ENCODE results near the gene ZNF566. TPM values are rescaled to one million over a fixed set of nuclear protein-coding genes. Genes with fewer than 3 reads are reported as not detected.
A peak's percentile ranks its signal among the peaks of the same experiment; 100 is the strongest.

ZNF566 gene
- polyA plus RNA-seq, 1 donor (not counting 4 experiments of a cell fraction or from before 2014, with no cell fraction given): 3.9 TPM

DNA sequence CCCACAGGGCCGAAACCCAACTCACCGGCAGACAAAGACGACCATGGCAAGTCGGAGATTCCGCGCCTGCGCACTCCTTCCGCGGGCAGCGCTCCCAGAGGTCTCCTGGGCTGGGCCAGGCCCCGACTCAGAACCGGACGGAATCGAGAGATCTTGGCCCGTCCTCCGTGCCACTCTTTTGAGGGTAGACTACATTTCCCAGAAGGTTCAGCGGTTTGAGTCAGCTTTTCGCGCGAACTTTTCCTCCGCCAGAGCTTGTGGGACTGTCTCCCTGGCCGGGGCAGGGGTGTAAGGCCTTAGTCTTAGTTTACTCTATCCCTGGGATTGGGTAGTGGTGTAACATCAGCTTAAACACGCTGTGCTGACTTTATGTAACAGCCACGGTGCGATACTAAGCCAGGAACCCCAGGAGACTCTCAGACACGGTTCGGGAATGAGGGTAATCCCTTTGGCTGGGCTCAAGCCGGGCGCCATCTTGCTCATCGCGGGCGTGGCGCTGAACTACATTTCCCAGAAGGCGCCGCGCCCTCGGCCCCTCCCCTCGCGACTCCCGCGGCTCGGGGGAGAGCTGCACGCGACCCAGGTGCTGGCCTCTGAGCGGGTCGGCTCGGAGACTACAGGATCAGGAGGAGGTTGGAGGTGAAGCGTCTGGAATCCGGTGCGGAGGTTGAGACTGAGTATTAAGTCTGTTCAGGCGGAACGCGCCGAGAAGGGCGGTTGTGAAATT, 39.0 kb upstream of the ZNF566 start, which contains the start of gene ZNF260:
ZNF260 (minus strand) TSS at position 78 of the 727 bp plus-strand sequence. CDS start 13,033 bp downstream, outside the sequence.
- H3K79me2 ChIP-seq (ENCODE audit: control insufficient read depth, insufficient read depth, low read length): peaks cover 37% of the 10 kb centered on the region
- FAIRE-seq: peak; percentile 82
- peaks cover 6% of the 10 kb centered on the region for H3K4me1 ChIP-seq (ENCODE audit: control insufficient read depth, extremely low read depth, insufficient read depth, low read length)
- no peaks in the 10 kb centered on the region for H3K27me3 ChIP-seq (ENCODE audit: control insufficient read depth, extremely low read depth, insufficient read depth, low read length)
- H4K20me1 ChIP-seq (ENCODE audit: control insufficient read depth, extremely low read depth, insufficient read depth, low read length): no peaks in the 10 kb centered on the region
- TF ChIP-seq, protein P1, sequence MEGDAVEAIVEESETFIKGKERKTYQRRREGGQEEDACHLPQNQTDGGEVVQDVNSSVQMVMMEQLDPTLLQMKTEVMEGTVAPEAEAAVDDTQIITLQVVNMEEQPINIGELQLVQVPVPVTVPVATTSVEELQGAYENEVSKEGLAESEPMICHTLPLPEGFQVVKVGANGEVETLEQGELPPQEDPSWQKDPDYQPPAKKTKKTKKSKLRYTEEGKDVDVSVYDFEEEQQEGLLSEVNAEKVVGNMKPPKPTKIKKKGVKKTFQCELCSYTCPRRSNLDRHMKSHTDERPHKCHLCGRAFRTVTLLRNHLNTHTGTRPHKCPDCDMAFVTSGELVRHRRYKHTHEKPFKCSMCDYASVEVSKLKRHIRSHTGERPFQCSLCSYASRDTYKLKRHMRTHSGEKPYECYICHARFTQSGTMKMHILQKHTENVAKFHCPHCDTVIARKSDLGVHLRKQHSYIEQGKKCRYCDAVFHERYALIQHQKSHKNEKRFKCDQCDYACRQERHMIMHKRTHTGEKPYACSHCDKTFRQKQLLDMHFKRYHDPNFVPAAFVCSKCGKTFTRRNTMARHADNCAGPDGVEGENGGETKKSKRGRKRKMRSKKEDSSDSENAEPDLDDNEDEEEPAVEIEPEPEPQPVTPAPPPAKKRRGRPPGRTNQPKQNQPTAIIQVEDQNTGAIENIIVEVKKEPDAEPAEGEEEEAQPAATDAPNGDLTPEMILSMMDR (optimal IDR thresholded peaks at IDR 0.05 in 1 of 3, IDR thresholded peaks at IDR 0.05 in 1 of 3, conservative IDR thresholded peaks at IDR 0.05 in 1 of 3; ENCODE audit: extremely low read depth in 1 of 3, insufficient read depth in 2 of 3, low read length in 3 of 3): no peak
- TF ChIP-seq EZH2 (IDR thresholded peaks at IDR 0.05; ENCODE audit: low read length): no peak
- H3K4me3 ChIP-seq (ENCODE audit: control insufficient read depth in 2 of 3, extremely low read depth in 1 of 3, insufficient read depth in 2 of 3, low read depth in 1 of 3, low read length in 3 of 3): peak within 1 kb of the TSS; percentile 69 to 85 (median 83)
- H3K9me3 ChIP-seq (ENCODE audit: control insufficient read depth, low read depth, low read length): no peaks in the 10 kb centered on the region
- peak within 1 kb of the TSS; percentile 88 for H3K27ac ChIP-seq (ENCODE audit: control insufficient read depth, insufficient read depth, low read length)
- peaks cover 0 to 7% of the 10 kb centered on the region in 2 experiments for H3K36me3 ChIP-seq (ENCODE audit: control insufficient read depth in 2 of 2, extremely low read depth in 1 of 2, insufficient read depth in 2 of 2, low read length in 2 of 2)
- H3K4me2 ChIP-seq (ENCODE audit: control insufficient read depth, extremely low read depth, insufficient read depth, low read depth, low read length): peak within 1 kb of the TSS; percentile 98
- peak within 1 kb of the TSS; percentile 98 for H2AFZ ChIP-seq (ENCODE audit: control insufficient read depth, low read length)
- peak within 1 kb of the TSS; percentile 90 for H3K9ac ChIP-seq (ENCODE audit: control insufficient read depth, extremely low read depth, insufficient read depth, low read length)
- H3K9me1 ChIP-seq (ENCODE audit: control insufficient read depth, extremely low read depth, insufficient read depth, low read length): no peaks in the 10 kb centered on the region
- DNase-seq (ENCODE audit: low read depth, low spot score): peak; percentile 78
- dilution Hi-C loops (cut with MboI; ENCODE audit: extremely low pct_ligation_motif_present, low sequenced_read_pairs): no loop called here

DNA sequence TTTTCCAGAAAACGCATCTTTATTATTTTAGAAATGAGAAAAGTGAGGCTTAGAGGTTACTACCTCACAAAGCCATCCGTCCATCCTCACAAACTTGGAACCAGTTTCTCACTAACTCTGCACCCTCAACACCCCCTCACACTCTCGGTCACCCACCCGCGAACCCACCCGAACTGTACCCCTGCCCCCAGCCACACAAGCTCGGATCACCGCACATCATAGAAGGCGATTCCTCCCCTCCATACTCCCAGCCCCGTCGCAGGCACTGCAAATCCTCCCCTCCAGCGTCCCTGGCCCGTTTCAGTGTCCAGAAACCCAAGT, 38.5 kb upstream of the ZNF566 start:
- Histone ChIP-seq H3K36me3 (ENCODE audit: control insufficient read depth in 2 of 2, extremely low read depth in 1 of 2, insufficient read depth in 2 of 2, low read length in 2 of 2) (peaks cover 2 to 7% of the 10 kb centered on the region in 2 experiments), H4K20me1 (ENCODE audit: control insufficient read depth, extremely low read depth, insufficient read depth, low read length) (no peaks in the 10 kb centered on the region), H3K4me2 (ENCODE audit: control insufficient read depth, extremely low read depth, insufficient read depth, low read depth, low read length) (peak overlapping the region; percentile 98), H3K9me3 (ENCODE audit: control insufficient read depth, low read depth, low read length) (no peaks in the 10 kb centered on the region), H3K79me2 (ENCODE audit: control insufficient read depth, insufficient read depth, low read length) (peaks cover 40% of the 10 kb centered on the region), H3K4me3 (ENCODE audit: control insufficient read depth in 2 of 3, extremely low read depth in 1 of 3, insufficient read depth in 2 of 3, low read depth in 1 of 3, low read length in 3 of 3) (peak overlapping the region; percentile 69 to 85 (median 83)), H3K4me1 (ENCODE audit: control insufficient read depth, extremely low read depth, insufficient read depth, low read length) (peaks cover 6% of the 10 kb centered on the region), H2AFZ (ENCODE audit: control insufficient read depth, low read length) (peak overlapping the region; percentile 98), H3K27me3 (ENCODE audit: control insufficient read depth, extremely low read depth, insufficient read depth, low read length) (no peaks in the 10 kb centered on the region), H3K9me1 (ENCODE audit: control insufficient read depth, extremely low read depth, insufficient read depth, low read length) (no peaks in the 10 kb centered on the region), H3K9ac (ENCODE audit: control insufficient read depth, extremely low read depth, insufficient read depth, low read length) (peak overlapping the region; percentile 90), H3K27ac (ENCODE audit: control insufficient read depth, insufficient read depth, low read length) (peak overlapping the region; percentile 88)
- FAIRE-seq: no peak
- TF ChIP-seq, protein P1 (optimal IDR thresholded peaks at IDR 0.05 in 1 of 3, IDR thresholded peaks at IDR 0.05 in 1 of 3, conservative IDR thresholded peaks at IDR 0.05 in 1 of 3; ENCODE audit: extremely low read depth in 1 of 3, insufficient read depth in 2 of 3, low read length in 3 of 3): no peak
- no peak for TF ChIP-seq EZH2 (IDR thresholded peaks at IDR 0.05; ENCODE audit: low read length)
- no peak for DNase-seq (ENCODE audit: low read depth, low spot score)
- dilution Hi-C loops (cut with MboI; ENCODE audit: extremely low pct_ligation_motif_present, low sequenced_read_pairs): no loop called here

Measured in keratinocyte (primary cell).